ENCODE data around the gene TCAIM. TPM values are rescaled to one million over a fixed set of nuclear protein-coding genes. Genes with fewer than 3 reads are reported as not detected.

TCAIM gene
- total and polyA plus RNA-seq, 2 experiments from 2014 or later = 20.7 to 36.3 TPM

DNA sequence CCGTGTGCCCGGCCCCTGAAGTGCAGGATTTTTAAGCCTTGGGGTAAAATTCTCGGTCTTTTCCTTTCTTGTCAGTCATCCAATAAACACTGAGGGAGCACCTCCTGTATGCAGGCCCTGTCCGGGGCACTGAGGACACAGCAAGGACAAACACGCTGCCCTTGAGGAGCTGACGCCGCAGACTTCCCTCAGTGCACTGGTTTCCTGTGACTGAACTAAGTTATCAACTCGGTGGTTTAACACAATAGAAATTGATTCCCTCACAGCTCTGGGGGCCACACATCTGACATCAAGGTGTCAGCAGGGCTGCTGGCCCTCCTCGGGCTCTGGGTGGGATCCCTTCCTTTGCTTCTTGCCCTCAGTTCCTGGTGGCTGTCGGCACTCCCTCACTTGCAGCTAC is 73.8 kb downstream of the TCAIM start:
- Histone ChIP-seq H3K4me1 (ENCODE audit: insufficient read depth) (no peaks in the 10 kb centered on the region), H3K9me2 (replicated peaks; ENCODE audit: insufficient read depth) (no peaks in the 10 kb centered on the region), H3K9me3 (ENCODE audit: low read depth) (no peaks in the 10 kb centered on the region), H3K79me2 (no peaks in the 10 kb centered on the region), H3K4me3 (no peak overlapping the region), H3K27ac (no peak overlapping the region), H3K27me3 (no peaks in the 10 kb centered on the region), H2AFZ (no peak overlapping the region), H3K36me3 (replicated peaks; ENCODE audit: insufficient read depth, low read depth) (no peaks in the 10 kb centered on the region), H3K4me2 (no peak overlapping the region), H4K20me1 (ENCODE audit: insufficient read depth, poor library complexity, severe bottlenecking) (no peaks in the 10 kb centered on the region)
- WGBS (ENCODE audit: low lambda C conversion rate, missing lambda C conversion rate) = 82% methylated on average over 10 of the region's 10 CpGs
- TF ChIP-seq EZH2 (IDR thresholded peaks at IDR 0.05; ENCODE audit: borderline replicate concordance) = no peak
- TF ChIP-seq, protein P1, sequence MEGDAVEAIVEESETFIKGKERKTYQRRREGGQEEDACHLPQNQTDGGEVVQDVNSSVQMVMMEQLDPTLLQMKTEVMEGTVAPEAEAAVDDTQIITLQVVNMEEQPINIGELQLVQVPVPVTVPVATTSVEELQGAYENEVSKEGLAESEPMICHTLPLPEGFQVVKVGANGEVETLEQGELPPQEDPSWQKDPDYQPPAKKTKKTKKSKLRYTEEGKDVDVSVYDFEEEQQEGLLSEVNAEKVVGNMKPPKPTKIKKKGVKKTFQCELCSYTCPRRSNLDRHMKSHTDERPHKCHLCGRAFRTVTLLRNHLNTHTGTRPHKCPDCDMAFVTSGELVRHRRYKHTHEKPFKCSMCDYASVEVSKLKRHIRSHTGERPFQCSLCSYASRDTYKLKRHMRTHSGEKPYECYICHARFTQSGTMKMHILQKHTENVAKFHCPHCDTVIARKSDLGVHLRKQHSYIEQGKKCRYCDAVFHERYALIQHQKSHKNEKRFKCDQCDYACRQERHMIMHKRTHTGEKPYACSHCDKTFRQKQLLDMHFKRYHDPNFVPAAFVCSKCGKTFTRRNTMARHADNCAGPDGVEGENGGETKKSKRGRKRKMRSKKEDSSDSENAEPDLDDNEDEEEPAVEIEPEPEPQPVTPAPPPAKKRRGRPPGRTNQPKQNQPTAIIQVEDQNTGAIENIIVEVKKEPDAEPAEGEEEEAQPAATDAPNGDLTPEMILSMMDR (IDR thresholded peaks at IDR 0.05; ENCODE audit: poor library complexity) = no peak
- TF ChIP-seq EZH2phosphoT487 (IDR thresholded peaks at IDR 0.05; ENCODE audit: low read depth, severe bottlenecking, unreplicated experiment) = no peak
- DNase-seq (ENCODE audit: low spot score) = no peak

DNA sequence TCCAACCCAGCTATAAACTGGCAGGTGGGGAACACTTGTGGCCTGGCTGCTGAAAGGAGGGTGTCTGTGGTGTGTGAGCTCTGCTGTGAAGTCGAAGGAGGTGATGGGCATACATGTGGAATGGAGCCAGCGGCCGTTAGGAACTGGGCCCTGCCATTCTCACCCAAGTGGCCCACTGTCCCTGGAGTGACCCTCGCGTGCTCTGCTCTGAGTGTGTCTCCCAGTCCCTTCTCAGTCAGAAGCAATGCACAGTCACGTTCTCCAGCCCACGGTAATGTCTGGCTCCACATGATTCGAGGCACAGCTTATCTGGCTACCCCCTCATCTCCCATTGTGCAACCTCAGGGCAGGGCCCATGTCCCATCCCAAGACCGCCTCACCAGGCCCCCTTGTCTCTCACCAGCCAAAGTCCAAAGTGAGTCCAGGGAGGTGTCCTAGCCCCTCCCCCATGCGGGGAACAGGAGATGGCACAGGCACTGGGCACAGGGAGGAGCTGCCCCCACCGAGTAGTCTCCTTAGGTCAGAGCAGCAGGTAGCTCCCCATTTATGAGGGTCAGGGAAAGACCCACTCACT is 76.0 kb downstream of the TCAIM start:
- 80% methylated on average over 11 of the region's 11 CpGs for WGBS (ENCODE audit: low lambda C conversion rate, missing lambda C conversion rate)
- H3K4me3 ChIP-seq = no peak overlapping the region
- no peak overlapping the region for H3K4me2 ChIP-seq
- H3K36me3 ChIP-seq (replicated peaks; ENCODE audit: insufficient read depth, low read depth) = no peaks in the 10 kb centered on the region
- TF ChIP-seq, protein P1 (IDR thresholded peaks at IDR 0.05; ENCODE audit: poor library complexity) = no peak
- TF ChIP-seq EZH2 (IDR thresholded peaks at IDR 0.05; ENCODE audit: borderline replicate concordance) (no peak), EZH2phosphoT487 (IDR thresholded peaks at IDR 0.05; ENCODE audit: low read depth, severe bottlenecking, unreplicated experiment) (no peak)
- H3K4me1 ChIP-seq (ENCODE audit: insufficient read depth) = no peaks in the 10 kb centered on the region
- H3K79me2 ChIP-seq = no peaks in the 10 kb centered on the region
- H3K9me3 ChIP-seq (ENCODE audit: low read depth) = no peaks in the 10 kb centered on the region
- H3K27me3 ChIP-seq = no peaks in the 10 kb centered on the region
- no peak for DNase-seq (ENCODE audit: low spot score)
- no peaks in the 10 kb centered on the region for H4K20me1 ChIP-seq (ENCODE audit: insufficient read depth, poor library complexity, severe bottlenecking)
- H2AFZ ChIP-seq = no peak overlapping the region
- H3K27ac ChIP-seq = no peak overlapping the region
- no peaks in the 10 kb centered on the region for H3K9me2 ChIP-seq (replicated peaks; ENCODE audit: insufficient read depth)

DNA sequence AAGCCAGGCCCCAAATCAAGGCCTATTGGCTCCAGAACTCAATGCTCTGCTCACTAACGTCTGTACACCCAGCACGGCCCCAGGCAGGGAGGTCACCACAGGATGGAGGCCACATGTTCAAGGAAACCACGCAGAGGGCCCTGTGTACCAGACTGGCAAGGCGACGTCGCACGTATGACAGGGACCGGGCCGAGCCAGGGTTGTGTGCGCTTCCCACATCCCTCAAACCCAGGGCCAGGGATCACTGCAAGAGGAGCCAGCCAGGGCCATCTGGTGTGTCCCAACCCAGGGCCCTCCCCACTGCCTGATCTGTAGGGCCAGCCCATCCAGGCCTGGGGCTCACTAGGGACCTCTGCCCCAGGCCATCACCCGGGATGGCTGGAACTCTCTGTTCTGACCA is 76.9 kb downstream of the TCAIM start:
- H3K36me3 ChIP-seq (replicated peaks; ENCODE audit: insufficient read depth, low read depth) = no peaks in the 10 kb centered on the region
- H3K9me2 ChIP-seq (replicated peaks; ENCODE audit: insufficient read depth) = no peaks in the 10 kb centered on the region
- H4K20me1 ChIP-seq (ENCODE audit: insufficient read depth, poor library complexity, severe bottlenecking) = no peaks in the 10 kb centered on the region
- no peaks in the 10 kb centered on the region for H3K9me3 ChIP-seq (ENCODE audit: low read depth)
- no peak for DNase-seq (ENCODE audit: low spot score)
- no peak overlapping the region for H2AFZ ChIP-seq
- H3K4me2 ChIP-seq = no peak overlapping the region
- no peaks in the 10 kb centered on the region for H3K27me3 ChIP-seq
- TF ChIP-seq, protein P1 (IDR thresholded peaks at IDR 0.05; ENCODE audit: poor library complexity) = no peak
- TF ChIP-seq EZH2 (IDR thresholded peaks at IDR 0.05; ENCODE audit: borderline replicate concordance) (no peak), EZH2phosphoT487 (IDR thresholded peaks at IDR 0.05; ENCODE audit: low read depth, severe bottlenecking, unreplicated experiment) (no peak)
- H3K79me2 ChIP-seq = no peaks in the 10 kb centered on the region
- H3K27ac ChIP-seq = no peak overlapping the region
- H3K4me3 ChIP-seq = no peak overlapping the region
- WGBS (ENCODE audit: low lambda C conversion rate, missing lambda C conversion rate) = 90% methylated on average over 11 of the region's 11 CpGs
- no peaks in the 10 kb centered on the region for H3K4me1 ChIP-seq (ENCODE audit: insufficient read depth)

Data from hepatocyte (in vitro differentiated cells).